ENCODE measurements around the gene BEGAIN.

Gene BEGAIN

DNA sequence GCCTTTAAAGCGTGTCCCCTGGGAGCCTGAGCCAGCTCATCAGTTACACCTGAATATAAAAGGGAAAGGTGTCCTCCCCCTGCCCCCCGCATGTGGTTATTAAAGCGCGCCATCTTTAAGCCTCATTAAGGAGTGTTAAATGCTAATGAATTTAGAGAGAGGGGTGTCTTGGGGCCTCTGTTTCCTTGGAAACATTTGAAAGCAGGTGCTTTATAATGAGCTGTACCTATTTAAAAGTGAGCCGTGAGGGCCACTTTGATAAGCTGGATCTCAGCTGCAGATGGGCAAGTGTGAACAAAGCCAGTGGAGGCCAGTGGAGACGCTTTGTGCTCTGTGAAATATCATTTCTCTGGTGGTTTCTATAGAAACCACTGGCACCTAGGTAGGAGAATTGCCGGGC lies 84.0 kb downstream of the BEGAIN start:
- peak; percentile 47 for DNase-seq

DNA sequence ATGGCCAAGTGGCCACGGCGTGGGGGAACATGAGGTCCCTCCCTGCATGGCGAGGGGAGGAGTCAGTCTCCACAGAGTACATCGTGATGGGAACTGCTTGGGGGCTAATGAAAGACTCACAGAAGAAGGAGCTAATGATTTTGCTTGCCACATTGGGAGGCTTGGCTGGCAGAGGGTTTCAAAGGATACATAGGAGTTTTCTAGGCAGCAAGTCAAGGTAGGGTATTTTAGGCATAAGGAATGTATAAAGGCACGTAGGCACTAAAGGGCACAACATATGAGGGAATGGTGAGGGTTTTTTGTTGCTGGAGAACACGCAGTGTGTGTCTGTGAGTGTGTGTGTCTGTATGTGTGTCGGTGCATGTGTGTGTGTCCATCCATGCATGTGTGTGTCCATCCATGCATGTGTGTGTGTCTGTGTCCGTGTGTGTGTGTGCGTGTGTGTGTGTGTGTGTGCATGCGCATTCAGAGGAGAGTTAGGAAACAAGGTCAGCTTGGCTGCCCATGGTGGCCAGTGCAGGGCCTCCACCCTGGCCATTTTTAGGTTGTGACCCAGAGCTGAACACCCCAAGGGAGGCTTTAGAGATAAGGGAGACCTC lies 84.5 kb downstream of the BEGAIN start:
- DNase-seq = no peak

DNA sequence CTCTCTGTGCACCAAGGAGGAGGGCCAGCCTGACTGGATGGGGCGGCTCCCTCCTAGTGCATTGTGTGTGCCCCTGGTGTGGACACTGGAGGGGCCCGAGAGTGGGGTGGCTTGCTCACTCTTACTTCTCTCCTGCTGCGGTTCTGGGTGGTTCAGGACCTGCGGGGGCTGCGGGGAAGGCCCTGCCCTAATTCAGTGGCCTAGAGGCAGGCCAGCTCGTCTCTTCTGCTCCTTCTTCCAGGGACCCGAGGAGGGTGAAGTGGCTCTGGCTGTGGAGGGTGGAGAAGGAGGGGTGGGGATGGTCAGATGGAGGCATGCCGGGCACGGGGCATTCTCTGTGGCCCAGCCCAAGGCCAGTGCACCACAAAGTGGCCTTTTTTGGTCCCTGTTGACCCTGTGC lies 87.1 kb downstream of the BEGAIN start:
- no peak for DNase-seq

GRCh38 chr14:100498068-100498467 lies 89.1 kb downstream of the BEGAIN start:
- no peak for DNase-seq

DNA sequence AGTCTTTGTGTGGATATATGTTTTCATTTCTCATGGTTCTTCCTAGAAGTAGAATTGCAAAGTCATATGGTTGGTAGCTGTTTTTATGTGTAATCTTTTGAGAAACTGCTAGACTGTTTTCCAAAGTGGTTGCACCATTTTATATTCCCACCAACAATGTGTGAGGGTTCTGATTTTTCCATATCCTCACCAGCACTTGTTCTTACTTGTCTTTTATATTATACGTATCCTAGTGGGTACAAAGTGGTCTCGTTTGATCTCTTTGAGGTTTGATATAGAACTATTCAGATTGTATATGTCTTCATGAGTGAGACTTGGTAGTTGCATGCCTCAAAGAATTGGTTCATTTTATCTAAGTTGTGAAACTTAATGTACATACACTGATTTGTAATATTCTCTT lies 91.3 kb downstream of the BEGAIN start:
- DNase-seq = no peak

GRCh38 chr14:100494645-100495044 lies 92.6 kb downstream of the BEGAIN start:
- DNase-seq = no peak

- no peak for DNase-seq
Observed at GRCh38 chr14:100490252-100490651, 97.0 kb downstream of the BEGAIN start.

GRCh38 chr14:100488057-100488456 lies 99.2 kb downstream of the BEGAIN start:
- DNase-seq = no peak

GRCh38 chr14:100487304-100487703 lies 99.9 kb downstream of the BEGAIN start:
- no peak for DNase-seq

Data from NCI-H187 treated with DMSO at 0.1 percent for 48 hours (cell line).